Measurements from ENCODE around the gene ZNF611.

- TF ChIP-seq SP1 (IDR thresholded peaks at IDR 0.05) = no peak
- no peak for TF ChIP-seq FOXM1 (IDR thresholded peaks at IDR 0.05; ENCODE audit: borderline replicate concordance)
- TF ChIP-seq PKNOX1 (IDR thresholded peaks at IDR 0.05) = no peak
- no peak for TF ChIP-seq ELF4 (IDR thresholded peaks at IDR 0.05)
- no peak for TF ChIP-seq HDGF (IDR thresholded peaks at IDR 0.05; ENCODE audit: borderline replicate concordance)
- TF ChIP-seq FOXK2 (IDR thresholded peaks at IDR 0.05) = no peak
- TF ChIP-seq TARDBP (IDR thresholded peaks at IDR 0.05) = no peak
- TF ChIP-seq BHLHE40 (IDR thresholded peaks at IDR 0.05; ENCODE audit: borderline replicate concordance) = no peak
- no peak for TF ChIP-seq FOXA1 (IDR thresholded peaks at IDR 0.05)
- TF ChIP-seq LEF1 (IDR thresholded peaks at IDR 0.05; ENCODE audit: borderline replicate concordance) = no peak
- no peak for TF ChIP-seq ARNT (IDR thresholded peaks at IDR 0.05)
- no peak for TF ChIP-seq SUZ12 (IDR thresholded peaks at IDR 0.05)
Measured at GRCh38 chr19:52741951-52742485, 7.2 kb upstream of the ZNF611 start.

Data from HEK293T (cell line).